Ramos (cell line): ENCODE results near the gene PPCS.
"Not testable (repeated sequence)": the region's sequence is repeated elsewhere in the genome, so short reads cannot be mapped to it uniquely, and the experiment has no call there.

Experiments
- in situ Hi-C: fragments of 300-500 bp; cut with MboI; formaldehyde crosslinking; loops from one replicate; pipeline ENCODE4 v1.14.3; 2022; ENCODE audit warnings: low sequenced_read_pairs; ENCODE audit not compliant: unreplicated experiment

PPCS gene

DNA sequence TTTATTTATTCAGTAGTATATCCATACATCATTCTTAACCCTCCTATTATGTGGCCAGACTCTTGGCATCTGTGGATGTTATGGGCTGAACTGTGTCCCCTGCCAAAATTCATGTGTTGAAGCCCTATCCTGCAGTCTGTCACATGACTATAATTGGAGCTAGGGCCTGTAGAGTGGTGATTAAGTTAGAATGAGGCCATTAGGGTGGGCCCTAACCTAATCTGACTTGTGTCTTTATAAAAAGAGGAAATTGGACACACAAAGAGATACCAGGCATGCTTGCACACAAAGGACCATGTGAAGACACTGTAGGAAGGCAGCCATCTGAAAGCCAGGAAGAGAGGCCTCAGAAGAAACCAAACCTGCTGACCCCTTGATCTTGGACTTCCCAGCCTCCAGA lies 7.1 kb upstream of the PPCS start:
- in situ Hi-C loops: no loop called here

DNA sequence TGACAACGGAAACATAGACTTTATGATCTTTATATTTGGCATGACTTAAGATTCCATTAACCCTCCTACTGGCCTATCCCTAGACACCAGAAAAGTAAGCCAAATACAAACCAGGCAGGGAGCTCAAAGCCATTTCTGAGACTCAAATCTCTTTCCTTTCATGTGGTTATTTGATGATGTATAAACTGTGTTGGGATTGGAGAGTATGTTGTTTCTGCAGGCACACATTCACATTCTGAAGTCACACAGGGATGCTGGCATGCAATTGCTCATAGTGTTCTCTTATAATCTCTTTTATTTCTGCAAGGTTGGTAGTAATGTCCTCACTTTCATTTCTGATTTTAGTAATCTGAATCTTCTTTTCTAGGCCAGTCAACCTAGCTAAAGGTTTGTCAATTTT lies 6.3 kb upstream of the PPCS start:
- in situ Hi-C loops: no loop called here

DNA sequence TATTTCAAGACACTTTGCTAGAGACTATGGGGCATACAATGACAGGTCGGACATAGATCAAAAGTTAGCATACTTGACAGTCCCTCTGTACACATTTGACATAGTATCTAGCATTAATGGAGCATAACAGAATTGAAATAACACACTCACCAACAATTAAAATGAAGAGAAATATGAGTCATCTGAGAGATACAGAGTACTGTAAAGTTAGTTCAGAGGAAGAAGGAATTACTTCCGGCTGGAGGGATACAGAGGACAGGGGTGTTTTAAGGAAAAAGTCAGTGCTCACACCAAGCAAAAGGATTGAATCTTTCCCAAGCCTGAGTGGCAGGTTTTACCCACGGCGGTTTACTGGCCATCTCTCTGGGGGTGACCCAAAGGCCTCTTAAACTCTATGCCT lies 3.0 kb upstream of the PPCS start:
- in situ Hi-C loops: no loop called here

DNA sequence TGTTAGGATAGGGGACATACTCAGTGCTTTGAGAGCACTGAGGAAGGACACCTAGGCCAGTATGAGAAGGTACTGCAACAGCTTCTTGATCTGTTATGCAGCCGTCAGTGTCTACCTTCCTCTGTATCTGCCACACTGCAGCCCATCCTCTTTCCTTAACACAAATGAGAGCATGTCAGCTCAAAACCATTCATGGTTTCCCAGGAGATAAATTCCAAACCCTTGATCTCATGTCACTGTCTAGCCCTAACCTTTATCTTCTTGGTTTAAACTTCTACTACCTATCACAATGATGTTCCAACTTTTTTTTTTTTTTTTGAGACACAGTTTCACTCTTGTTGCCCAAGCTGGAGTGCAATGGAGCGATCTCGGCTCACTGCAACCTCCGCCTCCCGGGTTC lies 1.9 kb upstream of the PPCS start:
- in situ Hi-C loops: no loop called here

DNA sequence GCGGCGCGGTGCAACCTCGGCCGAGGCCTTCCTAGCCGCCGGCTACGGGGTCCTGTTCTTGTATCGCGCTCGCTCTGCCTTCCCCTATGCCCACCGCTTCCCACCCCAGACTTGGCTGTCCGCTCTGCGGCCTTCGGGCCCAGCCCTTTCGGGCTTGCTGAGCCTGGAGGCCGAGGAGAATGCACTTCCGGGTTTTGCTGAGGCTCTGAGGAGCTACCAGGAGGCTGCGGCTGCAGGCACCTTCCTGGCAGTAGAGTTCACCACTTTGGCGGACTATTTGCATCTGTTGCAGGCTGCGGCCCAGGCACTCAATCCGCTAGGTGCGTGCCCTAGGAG lies 379 bp downstream of the PPCS start:
- in situ Hi-C loops: no loop called here

DNA sequence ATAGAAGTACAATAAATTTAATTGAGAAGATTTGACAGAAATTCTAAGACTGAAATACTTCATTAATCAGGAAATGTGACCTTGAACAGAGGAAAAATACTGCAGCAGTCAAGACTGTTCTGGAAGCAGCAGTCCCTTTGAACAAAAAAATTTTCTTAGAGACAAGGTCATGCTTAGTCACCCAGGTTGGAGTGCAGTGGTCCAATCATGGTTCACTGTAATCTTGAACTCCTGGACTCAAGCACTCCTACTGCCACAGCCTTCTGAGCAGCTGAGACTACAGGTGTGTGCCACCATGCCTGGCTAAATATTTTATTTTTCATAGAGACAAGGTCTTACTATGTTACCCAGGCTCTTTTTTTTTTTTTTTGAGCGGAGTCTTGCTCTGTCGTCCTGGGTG lies 4.9 kb downstream of the PPCS start:
- in situ Hi-C loops: no loop called here

DNA sequence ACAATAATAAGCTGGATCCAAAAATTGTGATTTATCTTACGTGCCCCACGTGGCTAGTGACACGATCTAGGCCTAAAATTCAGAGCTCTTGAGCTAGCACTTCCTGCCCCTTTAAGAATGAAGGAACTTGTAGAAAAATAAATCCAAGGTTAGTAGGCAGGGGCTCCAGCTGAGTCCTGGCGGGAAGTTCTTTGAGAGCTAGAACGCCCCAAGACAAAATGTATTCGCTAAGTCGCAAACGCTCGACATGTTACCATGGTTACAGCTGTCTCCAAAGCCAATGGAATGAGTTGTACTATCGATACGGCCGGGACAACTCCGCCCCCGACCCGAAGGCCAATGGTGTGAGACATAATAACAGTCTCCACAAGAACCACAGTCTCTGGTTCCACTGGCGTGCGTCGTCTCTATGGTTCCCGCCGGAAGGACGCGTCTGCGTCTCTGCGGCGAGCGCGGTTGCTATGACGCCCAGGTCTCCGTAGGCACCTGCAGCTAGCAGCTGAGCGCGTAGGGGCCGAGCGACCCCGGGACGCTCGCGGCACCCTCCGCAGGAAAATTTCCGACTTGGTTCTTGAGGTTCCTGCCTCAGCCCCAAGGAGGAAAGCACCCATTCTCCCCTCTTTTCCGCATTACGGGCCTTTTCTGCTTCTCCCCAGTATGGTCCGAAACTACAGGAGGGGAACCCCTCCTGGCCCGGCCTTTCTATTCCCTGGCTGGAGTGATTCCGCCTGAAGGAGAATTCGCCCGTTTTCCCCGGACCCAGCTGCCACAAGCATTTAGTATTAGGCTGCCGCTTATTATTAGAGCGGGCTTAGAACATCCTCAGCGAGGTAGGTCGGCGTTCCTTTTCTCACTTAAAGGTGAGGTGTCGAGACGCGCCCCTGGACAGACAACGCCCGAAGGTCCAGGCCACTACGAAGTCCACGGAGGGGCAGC lies 6.8 kb downstream of the PPCS start, which contains the start of gene CCDC30:
Gene CCDC30, plus strand, starts transcription at position 459 of the 936 bp plus-strand sequence. CDS start 17,266 bp downstream, outside the sequence.
- in situ Hi-C loops: no loop called here

DNA sequence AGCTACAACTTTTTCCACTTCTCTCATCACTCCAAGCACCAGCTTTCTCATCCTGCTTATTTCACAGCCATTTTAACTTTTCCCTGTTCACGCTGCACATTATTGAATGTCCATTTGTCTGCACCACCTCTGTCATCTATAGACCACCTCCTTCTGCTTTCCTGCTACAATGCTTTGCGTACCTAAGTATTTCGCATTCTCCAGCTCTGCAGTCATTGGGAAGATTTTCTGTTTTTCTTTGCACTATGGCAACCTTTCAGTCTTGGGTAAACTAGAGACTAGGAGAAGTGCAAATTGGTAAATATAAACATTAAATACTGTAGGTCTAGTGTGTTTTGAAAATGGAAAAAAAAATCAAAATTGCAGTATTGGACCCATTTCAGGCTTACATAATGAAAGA lies 7.6 kb downstream of the PPCS start:
- in situ Hi-C loops: no loop called here

DNA sequence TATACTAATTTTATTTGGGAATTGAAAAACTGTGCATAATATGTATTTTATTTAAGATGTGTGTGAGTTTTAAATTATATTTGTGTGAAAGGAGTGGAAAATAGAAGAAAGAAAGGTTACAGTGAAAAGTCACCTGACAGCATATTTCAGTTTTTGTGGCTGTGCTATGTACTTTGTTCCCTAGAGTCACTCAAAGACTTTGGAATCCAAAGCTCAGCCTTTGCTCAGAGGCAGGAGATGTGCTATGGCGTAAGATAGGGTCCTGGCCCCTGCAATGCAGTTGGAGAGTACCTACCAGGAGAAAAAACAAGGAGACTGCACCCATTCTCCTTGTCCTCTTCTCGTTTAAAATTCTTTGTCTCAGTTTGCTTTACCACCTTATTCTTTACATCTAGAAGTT lies 9.7 kb downstream of the PPCS start:
- in situ Hi-C loops: no loop called here

DNA sequence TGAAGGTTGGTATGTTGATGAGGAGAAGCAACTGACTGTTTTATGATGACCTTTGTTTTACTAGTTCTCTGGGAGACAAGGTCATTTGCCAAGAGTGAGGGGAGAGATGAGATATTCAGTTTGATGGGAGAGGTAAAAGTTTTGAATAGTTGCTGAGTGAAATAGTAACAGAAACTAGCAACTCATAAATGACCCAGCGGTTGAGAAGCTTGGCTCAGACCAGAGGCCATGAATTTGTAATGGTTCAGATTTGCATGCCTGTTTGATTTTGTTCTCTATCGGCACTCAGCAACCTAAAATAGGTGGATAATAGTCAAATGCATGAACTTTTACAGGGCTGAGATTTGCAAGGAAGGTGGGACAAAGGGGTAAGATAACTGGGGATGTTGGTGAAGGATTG lies 13.4 kb downstream of the PPCS start:
- in situ Hi-C loops: no loop called here

DNA sequence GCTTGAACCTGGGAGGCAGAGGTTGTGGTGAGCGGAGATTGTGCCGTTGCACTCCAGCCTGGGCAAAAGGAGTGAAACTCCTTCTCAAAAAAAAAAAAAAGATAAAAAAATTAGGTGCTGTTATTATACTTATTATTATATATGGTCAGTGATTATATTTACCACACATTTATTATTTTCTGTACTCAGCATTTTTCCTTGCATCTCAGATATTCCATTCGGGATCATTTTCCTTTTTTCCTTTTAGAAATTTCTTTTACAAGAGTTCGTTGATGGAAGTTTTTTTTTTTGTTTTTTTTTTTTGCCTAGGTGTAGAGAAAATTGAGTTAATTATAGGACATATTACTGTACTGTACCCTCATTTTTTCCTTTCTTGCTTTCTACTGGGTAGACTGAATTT lies 20.3 kb downstream of the PPCS start:
- in situ Hi-C loops: no loop called here

DNA sequence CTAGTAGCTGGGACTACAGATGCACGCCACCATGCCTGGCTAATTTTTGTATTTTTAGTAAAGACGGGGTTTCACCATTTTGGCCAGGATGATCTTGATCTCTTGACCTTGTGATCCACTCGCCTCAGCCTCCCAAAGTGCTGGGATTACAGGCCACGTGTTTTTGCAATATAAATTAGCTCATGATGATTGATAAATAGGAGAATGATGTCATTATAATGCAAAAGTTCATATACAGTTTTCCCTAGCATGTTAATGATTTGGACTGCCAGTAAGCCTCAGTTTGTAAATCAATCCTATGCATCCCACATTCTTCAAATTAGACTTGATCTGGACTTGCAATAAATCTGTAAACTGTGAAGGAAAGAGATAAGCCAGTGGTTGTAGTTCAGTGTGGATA lies 21.0 kb downstream of the PPCS start:
- in situ Hi-C loops: not testable (repeated sequence)

DNA sequence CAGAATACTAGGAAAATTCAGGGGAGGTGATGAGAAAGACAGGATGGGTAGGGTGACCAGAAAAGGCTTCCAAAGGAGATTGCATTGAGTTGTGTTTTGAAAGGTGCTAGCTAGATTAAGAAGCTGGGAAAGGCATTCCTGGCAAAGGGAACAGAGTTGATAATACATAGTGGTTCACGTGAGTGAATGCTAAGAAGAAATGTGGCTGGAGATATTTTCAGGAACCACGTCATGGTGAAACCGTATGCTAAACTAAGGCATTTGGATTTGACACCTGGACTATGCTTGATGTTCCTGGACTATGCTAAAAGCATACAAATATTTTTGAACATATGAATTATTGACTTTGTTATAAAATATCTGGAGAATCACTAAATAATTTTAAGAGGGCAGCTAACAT lies 21.4 kb downstream of the PPCS start:
- in situ Hi-C loops: no loop called here

DNA sequence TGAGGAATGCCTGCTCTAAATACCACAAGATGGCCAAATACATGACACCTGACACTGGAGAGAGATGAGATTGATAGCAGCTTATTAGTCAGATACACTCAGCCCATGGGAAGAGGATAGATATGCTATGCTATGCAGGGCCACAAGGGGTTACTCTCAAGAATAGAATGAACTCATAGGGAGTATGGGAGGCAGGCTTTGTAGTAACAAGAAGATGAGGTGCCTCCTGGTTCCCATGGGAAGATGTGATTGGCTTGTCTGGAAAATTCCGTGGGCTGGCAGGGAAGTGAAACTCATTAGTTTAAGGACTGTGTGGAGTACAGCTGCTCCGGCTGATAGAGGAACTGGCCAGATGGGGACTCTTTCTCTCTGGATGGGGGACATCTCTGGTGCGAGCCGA lies 23.3 kb downstream of the PPCS start:
- in situ Hi-C loops: no loop called here

DNA sequence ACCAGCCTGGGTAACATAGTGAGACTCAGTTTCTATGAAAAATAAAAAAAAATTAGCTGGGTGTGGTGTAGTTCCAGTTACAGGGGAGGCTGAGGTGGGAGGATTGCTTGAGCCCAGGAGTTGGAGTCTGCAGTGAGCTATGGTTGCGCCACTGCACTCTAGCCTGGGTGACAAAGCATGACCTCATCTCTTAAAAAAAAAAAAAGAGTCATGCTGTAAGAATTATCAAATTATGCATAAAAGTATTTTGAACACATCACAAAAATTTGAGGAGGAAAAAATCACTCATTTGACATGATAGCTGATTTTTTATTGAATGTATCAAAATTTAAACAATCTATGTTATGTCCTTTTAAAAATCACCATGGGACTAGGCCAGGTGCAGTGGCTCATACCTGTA lies 24.6 kb downstream of the PPCS start:
- in situ Hi-C loops: no loop called here

DNA sequence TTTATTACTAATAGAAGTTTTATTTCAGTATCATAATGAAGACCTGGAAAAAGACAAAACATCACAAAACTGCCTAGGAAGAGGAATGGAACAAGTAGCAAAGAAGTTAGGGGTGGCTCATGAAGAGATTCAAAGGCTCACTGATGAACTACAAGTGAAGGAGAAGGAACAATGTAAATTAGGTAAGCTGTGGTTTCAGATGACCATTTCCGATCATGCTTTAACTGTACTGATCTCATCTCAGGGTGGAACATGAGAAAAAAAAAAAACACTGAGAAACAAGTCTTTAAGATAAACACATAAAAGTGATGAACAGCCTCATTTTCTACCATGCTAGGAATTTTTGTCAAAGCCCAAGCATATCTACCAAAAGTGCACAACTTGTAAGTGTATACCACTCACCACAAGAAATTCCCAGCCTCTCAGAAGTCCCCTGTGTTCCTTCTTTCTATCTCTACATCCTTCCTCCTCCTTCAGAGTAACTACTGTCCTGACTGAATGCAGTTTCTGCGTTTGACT lies 26.4 kb downstream of the PPCS start:
- in situ Hi-C loops: no loop called here

DNA sequence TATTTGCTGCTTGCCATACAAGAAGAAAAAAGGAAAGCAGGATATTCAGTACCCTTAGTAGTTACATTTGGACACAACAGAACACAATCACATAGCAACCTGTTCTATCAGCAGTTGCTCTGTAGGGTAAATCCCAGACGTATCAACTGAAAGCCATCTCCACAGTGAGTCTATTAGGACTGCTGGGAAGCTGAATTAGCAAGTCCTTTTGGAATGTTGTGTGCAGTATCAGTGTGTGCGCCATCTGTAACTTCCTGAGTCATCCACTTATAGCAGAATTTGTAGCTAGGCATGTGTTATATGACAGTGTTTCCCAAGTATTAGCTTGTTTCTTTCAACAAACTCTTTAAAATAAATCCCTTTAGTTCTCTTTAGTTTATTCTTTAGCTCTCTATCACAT lies 28.0 kb downstream of the PPCS start:
- in situ Hi-C loops: no loop called here

DNA sequence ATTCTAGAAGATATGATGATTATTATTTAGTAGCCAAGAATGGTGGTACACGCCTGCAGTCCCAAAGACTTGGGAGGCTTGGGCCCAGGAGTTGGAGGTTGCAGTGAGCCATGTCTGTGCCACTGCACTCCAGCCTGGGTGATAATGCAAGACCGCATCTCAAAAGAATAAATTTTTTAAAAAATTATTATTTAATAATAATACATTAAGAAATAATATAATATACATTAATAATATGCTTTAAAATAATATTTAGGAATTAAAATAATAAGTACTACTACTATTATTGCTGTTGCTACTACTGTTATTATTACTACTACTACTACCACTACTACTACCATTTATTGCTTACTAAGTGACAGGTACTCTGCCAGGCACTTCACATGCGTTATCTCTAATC lies 33.9 kb downstream of the PPCS start:
- in situ Hi-C loops: no loop called here

DNA sequence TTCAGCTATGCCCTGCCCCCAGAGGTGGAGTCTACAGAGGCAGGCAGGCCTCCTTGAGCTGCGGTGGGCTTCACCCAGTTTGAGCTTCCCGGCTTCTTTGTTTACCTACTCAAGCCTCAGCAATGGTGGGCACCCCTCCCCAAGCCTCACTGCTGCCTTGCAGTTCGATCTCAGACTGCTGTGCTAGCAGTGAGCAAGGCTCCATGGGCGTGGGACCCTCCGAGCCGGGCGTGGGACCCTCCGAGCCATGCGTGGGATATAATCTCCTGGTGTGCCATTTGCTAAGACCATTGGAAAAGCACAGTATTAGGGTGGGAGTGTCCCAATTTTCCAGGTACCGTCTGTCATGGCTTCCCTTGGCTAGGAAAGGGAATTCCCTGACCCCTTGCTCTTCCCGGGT lies 45.7 kb downstream of the PPCS start:
- in situ Hi-C loops: not testable (repeated sequence)

DNA sequence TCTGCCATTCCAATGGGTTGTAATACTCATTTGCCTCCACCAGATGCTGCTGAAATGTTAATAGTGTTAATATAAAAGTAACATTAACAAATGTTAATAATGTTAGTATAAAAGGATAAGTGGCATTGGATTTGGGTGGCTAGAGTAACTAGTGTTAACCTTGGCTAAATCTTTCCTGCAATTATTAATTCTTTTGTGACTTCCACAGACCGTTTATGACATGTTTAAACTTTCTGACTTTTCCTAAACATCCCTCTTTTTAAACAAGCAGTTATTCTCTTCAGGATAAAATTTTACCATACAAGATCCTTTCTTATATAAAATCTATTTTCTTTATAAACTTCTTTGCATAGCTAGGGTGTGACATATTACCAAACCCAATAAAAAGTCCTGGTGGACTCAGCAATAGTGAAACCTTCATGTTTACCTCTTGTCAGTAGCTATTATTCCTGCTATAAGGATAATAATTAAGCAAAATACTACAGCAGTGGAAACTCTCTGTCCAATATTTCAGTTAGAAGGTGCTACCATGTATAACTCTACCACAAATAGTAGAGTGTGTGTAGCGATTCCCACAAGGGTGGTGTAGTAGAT lies 48.3 kb downstream of the PPCS start:
- in situ Hi-C loops: no loop called here

DNA sequence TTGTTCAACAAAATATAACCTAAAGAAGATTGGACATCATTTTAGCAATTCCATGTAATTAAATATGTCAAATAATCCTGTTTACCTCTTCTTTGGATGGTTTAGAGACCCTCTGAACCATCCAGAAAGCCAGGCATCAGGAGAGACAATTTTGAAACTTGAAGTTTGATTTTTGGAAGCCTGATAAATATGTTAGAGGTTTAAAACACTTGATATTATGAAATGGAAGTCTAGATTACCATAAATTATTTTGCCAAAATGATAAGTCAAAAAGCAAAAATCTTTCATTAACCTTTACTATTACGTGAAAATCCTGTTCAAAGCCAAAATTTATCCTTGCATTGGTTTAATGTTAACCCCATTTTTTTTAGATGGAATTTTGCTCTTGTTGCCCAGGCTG lies 50.2 kb downstream of the PPCS start:
- in situ Hi-C loops: no loop called here
